ENCODE measurements around the gene ZNF521. TPM values are rescaled to one million over a fixed set of nuclear protein-coding genes. Genes with fewer than 3 reads are reported as not detected.
A peak's percentile ranks its signal among the peaks of the same experiment; 100 is the strongest.

The ZNF521 gene
- total RNA-seq, 2 experiments from 2014 or later, result 0.85 to 2.8 TPM

GRCh38 chr18:25167612-25168410 lies 184.2 kb downstream of the ZNF521 start:
- H3K36me3 ChIP-seq (ENCODE audit: insufficient read depth, low read length), result no peaks in the 10 kb centered on the region
- TF ChIP-seq, protein P1, sequence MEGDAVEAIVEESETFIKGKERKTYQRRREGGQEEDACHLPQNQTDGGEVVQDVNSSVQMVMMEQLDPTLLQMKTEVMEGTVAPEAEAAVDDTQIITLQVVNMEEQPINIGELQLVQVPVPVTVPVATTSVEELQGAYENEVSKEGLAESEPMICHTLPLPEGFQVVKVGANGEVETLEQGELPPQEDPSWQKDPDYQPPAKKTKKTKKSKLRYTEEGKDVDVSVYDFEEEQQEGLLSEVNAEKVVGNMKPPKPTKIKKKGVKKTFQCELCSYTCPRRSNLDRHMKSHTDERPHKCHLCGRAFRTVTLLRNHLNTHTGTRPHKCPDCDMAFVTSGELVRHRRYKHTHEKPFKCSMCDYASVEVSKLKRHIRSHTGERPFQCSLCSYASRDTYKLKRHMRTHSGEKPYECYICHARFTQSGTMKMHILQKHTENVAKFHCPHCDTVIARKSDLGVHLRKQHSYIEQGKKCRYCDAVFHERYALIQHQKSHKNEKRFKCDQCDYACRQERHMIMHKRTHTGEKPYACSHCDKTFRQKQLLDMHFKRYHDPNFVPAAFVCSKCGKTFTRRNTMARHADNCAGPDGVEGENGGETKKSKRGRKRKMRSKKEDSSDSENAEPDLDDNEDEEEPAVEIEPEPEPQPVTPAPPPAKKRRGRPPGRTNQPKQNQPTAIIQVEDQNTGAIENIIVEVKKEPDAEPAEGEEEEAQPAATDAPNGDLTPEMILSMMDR (conservative IDR thresholded peaks at IDR 0.05; ENCODE audit: low read length), result no peak
- TF ChIP-seq EZH2phosphoT487 (IDR thresholded peaks at IDR 0.05; ENCODE audit: borderline replicate concordance, low read depth, low read length), result no peak
- H3K79me2 ChIP-seq (ENCODE audit: insufficient read depth, low read depth, low read length), result no peaks in the 10 kb centered on the region
- H3K4me2 ChIP-seq (ENCODE audit: low read length), result no peak overlapping the region
- H3K4me3 ChIP-seq (ENCODE audit: low read depth, low read length, poor library complexity, severe bottlenecking), result no peak overlapping the region
- no peaks in the 10 kb centered on the region for H3K9me2 ChIP-seq (ENCODE audit: insufficient read depth, low read length)
- H3K27ac ChIP-seq (ENCODE audit: low read depth, low read length, poor library complexity, severe bottlenecking), result no peak overlapping the region
- H3K9me3 ChIP-seq (ENCODE audit: low read length), result no peaks in the 10 kb centered on the region
- peaks cover 10% of the 10 kb centered on the region for H3K4me1 ChIP-seq (ENCODE audit: insufficient read depth, low read length, poor library complexity, severe bottlenecking)
- no peak overlapping the region for H2AFZ ChIP-seq (ENCODE audit: low read length)
- no TSS peak for BruUV-seq (replicated peaks)
- DNase-seq (ENCODE audit: low spot score), result no peak
- POLR2A ChIA-PET, result interaction anchor here (0.6 kb wide), 1 partner anchor 664 kb away, joined by 3 read pairs; no protein-coding TSS in a partner anchor
- no peaks in the 10 kb centered on the region for H4K20me1 ChIP-seq (ENCODE audit: insufficient read depth, low read length)
- intact Hi-C loops (cut with micrococcal nuclease; ENCODE audit: unreplicated experiment), result loop anchor here (5.0 kb wide), 1 partner anchor 46 kb away; no protein-coding TSS in a partner anchor
- CTCF ChIA-PET (ENCODE audit: unreplicated experiment), result no interaction called here

DNA sequence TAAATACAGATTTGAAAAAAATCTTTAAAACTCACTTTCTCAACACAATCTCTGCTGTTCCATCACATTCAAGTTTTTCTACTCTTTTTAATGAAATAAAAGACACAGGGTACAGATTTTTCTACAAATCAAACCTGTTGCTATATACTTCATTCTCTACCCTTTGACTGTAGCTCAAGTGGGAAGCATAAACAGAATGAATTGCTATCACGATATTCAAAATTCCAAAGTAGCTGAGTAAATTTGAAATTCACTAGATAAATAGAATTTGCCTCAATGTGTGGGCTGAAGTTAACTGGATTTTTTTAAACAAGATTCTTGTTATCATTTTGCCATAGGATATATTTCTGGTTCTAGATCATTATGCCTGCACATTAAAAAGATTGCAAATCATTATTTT lies 185.9 kb downstream of the ZNF521 start:
- no peak overlapping the region for H3K27ac ChIP-seq (ENCODE audit: low read depth, low read length, poor library complexity, severe bottlenecking)

GRCh38 chr18:25164848-25165811 lies 186.8 kb downstream of the ZNF521 start:
- Histone ChIP-seq H3K27ac (ENCODE audit: low read depth, low read length, poor library complexity, severe bottlenecking) (no peak overlapping the region), H4K20me1 (ENCODE audit: insufficient read depth, low read length) (no peaks in the 10 kb centered on the region), H3K9me3 (ENCODE audit: low read length) (no peaks in the 10 kb centered on the region), H3K4me3 (ENCODE audit: low read depth, low read length, poor library complexity, severe bottlenecking) (peak overlapping the region; percentile 42), H2AFZ (ENCODE audit: low read length) (peak overlapping the region; percentile 76), H3K36me3 (ENCODE audit: insufficient read depth, low read length) (no peaks in the 10 kb centered on the region), H3K4me2 (ENCODE audit: low read length) (peak overlapping the region; percentile 59), H3K9me2 (ENCODE audit: insufficient read depth, low read length) (no peaks in the 10 kb centered on the region), H3K4me1 (ENCODE audit: insufficient read depth, low read length, poor library complexity, severe bottlenecking) (peaks cover 10% of the 10 kb centered on the region), H3K79me2 (ENCODE audit: insufficient read depth, low read depth, low read length) (no peaks in the 10 kb centered on the region)
- intact Hi-C loops (cut with micrococcal nuclease; ENCODE audit: unreplicated experiment), result loop anchor here (5.0 kb wide), 1 partner anchor 43 kb away; no protein-coding TSS in a partner anchor
- no peak for TF ChIP-seq EZH2phosphoT487 (IDR thresholded peaks at IDR 0.05; ENCODE audit: borderline replicate concordance, low read depth, low read length)
- TF ChIP-seq, protein P1 (conservative IDR thresholded peaks at IDR 0.05; ENCODE audit: low read length), result no peak
- ChIA-PET CTCF (ENCODE audit: unreplicated experiment) (no interaction called here), POLR2A (interaction anchor here (0.5 to 1.5 kb wide), 5 partner anchors 27 to 947 kb away, joined by 3 read pairs; no protein-coding TSS in a partner anchor)
- DNase-seq (ENCODE audit: low spot score), result no peak
- no TSS peak for BruUV-seq (replicated peaks)

More for the DNA sequence above, 185.9 kb downstream of the ZNF521 start:
- no peak for TF ChIP-seq EZH2phosphoT487 (IDR thresholded peaks at IDR 0.05; ENCODE audit: borderline replicate concordance, low read depth, low read length)
- POLR2A ChIA-PET, result no interaction called here
- no peak for DNase-seq (ENCODE audit: low spot score)
- BruUV-seq (replicated peaks), result no TSS peak
- intact Hi-C loops (cut with micrococcal nuclease; ENCODE audit: unreplicated experiment), result loop anchor here (5.0 kb wide), 1 partner anchor 44 kb away; no protein-coding TSS in a partner anchor
- Histone ChIP-seq H3K9me2 (ENCODE audit: insufficient read depth, low read length) (no peaks in the 10 kb centered on the region), H3K9me3 (ENCODE audit: low read length) (no peaks in the 10 kb centered on the region), H3K4me1 (ENCODE audit: insufficient read depth, low read length, poor library complexity, severe bottlenecking) (peaks cover 10% of the 10 kb centered on the region), H2AFZ (ENCODE audit: low read length) (no peak overlapping the region), H3K4me2 (ENCODE audit: low read length) (no peak overlapping the region), H3K79me2 (ENCODE audit: insufficient read depth, low read depth, low read length) (no peaks in the 10 kb centered on the region), H3K4me3 (ENCODE audit: low read depth, low read length, poor library complexity, severe bottlenecking) (no peak overlapping the region), H3K36me3 (ENCODE audit: insufficient read depth, low read length) (no peaks in the 10 kb centered on the region), H4K20me1 (ENCODE audit: insufficient read depth, low read length) (no peaks in the 10 kb centered on the region)
- CTCF ChIA-PET (ENCODE audit: unreplicated experiment), result no interaction called here

All from OCI-LY7 (cell line).